Measurements from ENCODE around the gene ADCYAP1R1. TPM values are rescaled to one million over a fixed set of nuclear protein-coding genes. Genes with fewer than 3 reads are reported as not detected.

ADCYAP1R1 gene
- total RNA-seq, 6 experiments from 2014 or later: 0.03 TPM; not detected in 5

GRCh38 chr7:31100871-31101270 is 48.8 kb downstream of the ADCYAP1R1 start:
- Mint-ChIP-seq H3K36me3 (ENCODE audit: low read depth) (no peaks in the 10 kb centered on the region), H3K27me3 (ENCODE audit: insufficient read depth) (peaks cover 18% of the 10 kb centered on the region), H3K9me3 (no peaks in the 10 kb centered on the region), H3K4me1 (ENCODE audit: low read depth) (peaks cover 10% of the 10 kb centered on the region), H3K4me3 (no peak overlapping the region), H3K27ac (no peak overlapping the region)
- no peak for DNase-seq
- no peak for TF ChIP-seq CTCF (IDR thresholded peaks at IDR 0.05)

- H3K27me3 Mint-ChIP-seq (ENCODE audit: insufficient read depth): peaks cover 18% of the 10 kb centered on the region
- H3K36me3 Mint-ChIP-seq (ENCODE audit: low read depth): no peaks in the 10 kb centered on the region
- no peak overlapping the region for H3K4me3 Mint-ChIP-seq
- H3K27ac Mint-ChIP-seq: no peak overlapping the region
- DNase-seq: no peak
- peaks cover 10% of the 10 kb centered on the region for H3K4me1 Mint-ChIP-seq (ENCODE audit: low read depth)
- H3K9me3 Mint-ChIP-seq: no peaks in the 10 kb centered on the region
- no peak for TF ChIP-seq CTCF (IDR thresholded peaks at IDR 0.05)
Measured at GRCh38 chr7:31101544-31101943, 49.4 kb downstream of the ADCYAP1R1 start.

GRCh38 chr7:31102151-31102972 is 50.3 kb downstream of the ADCYAP1R1 start:
- H3K4me1 Mint-ChIP-seq (ENCODE audit: low read depth): peaks cover 10% of the 10 kb centered on the region
- TF ChIP-seq CTCF (IDR thresholded peaks at IDR 0.05): no peak
- H3K36me3 Mint-ChIP-seq (ENCODE audit: low read depth): no peaks in the 10 kb centered on the region
- H3K4me3 Mint-ChIP-seq: no peak overlapping the region
- DNase-seq: no peak
- no peak overlapping the region for H3K27ac Mint-ChIP-seq
- no peaks in the 10 kb centered on the region for H3K9me3 Mint-ChIP-seq
- peaks cover 20% of the 10 kb centered on the region for H3K27me3 Mint-ChIP-seq (ENCODE audit: insufficient read depth)

GRCh38 chr7:31102973-31103850 is 51.1 kb downstream of the ADCYAP1R1 start:
- Mint-ChIP-seq H3K9me3 (no peaks in the 10 kb centered on the region), H3K27ac (no peak overlapping the region), H3K4me1 (ENCODE audit: low read depth) (peaks cover 10% of the 10 kb centered on the region), H3K36me3 (ENCODE audit: low read depth) (no peaks in the 10 kb centered on the region), H3K4me3 (no peak overlapping the region), H3K27me3 (ENCODE audit: insufficient read depth) (peaks cover 20% of the 10 kb centered on the region)
- DNase-seq: no peak
- no peak for TF ChIP-seq CTCF (IDR thresholded peaks at IDR 0.05)

GRCh38 chr7:31104361-31105255 is 52.5 kb downstream of the ADCYAP1R1 start:
- Mint-ChIP-seq H3K4me1 (ENCODE audit: low read depth) (peaks cover 10% of the 10 kb centered on the region), H3K27me3 (ENCODE audit: insufficient read depth) (peaks cover 20% of the 10 kb centered on the region), H3K4me3 (no peak overlapping the region), H3K27ac (no peak overlapping the region), H3K9me3 (no peaks in the 10 kb centered on the region), H3K36me3 (ENCODE audit: low read depth) (no peaks in the 10 kb centered on the region)
- no peak for DNase-seq
- no peak for TF ChIP-seq CTCF (IDR thresholded peaks at IDR 0.05)

All from HFFc6 (cell line).